Muscle of leg (tissue), 16 donors: ENCODE results near the gene RMND1. TPM values are rescaled to one million over a fixed set of nuclear protein-coding genes. Genes with fewer than 3 reads are reported as not detected.

Experiments
- DNase-seq: peaks from one replicate; pipeline ENCODE4 v3.0.0; 2013
- H3K27ac ChIP-seq: one replicate; pipeline ENCODE4 v1.5.1; 2013; ENCODE audit warnings: mild to moderate bottlenecking, low read length, control low read depth
- H3K27me3 ChIP-seq: one replicate; pipeline ENCODE4 v1.6.1; 2013; ENCODE audit warnings: low read length; ENCODE audit not compliant: control insufficient read depth, insufficient read depth
- H3K36me3 ChIP-seq: one replicate; pipeline ENCODE4 v1.6.1; 2013; ENCODE audit warnings: low read length; ENCODE audit not compliant: control insufficient read depth, insufficient read depth
- H3K4me1 ChIP-seq: one replicate; pipeline ENCODE4 v1.6.1; 2013; ENCODE audit warnings: low read length; ENCODE audit not compliant: control insufficient read depth, insufficient read depth
- H3K4me3 ChIP-seq: one replicate; pipeline ENCODE4 v1.5.1; 2013; ENCODE audit warnings: low read length, control low read depth
- H3K9me3 ChIP-seq: replicated peaks from 2 replicates; pipeline ENCODE4 v1.6.1; 2013; ENCODE audit warnings: low read depth, low read length; ENCODE audit not compliant: control insufficient read depth
- WGBS: methylation state at CpG from one replicate; pipeline ENCODE4 v1.1.5; 2013; ENCODE audit warnings: missing lambda C conversion rate; ENCODE audit not compliant: insufficient coverage; 5-methylcytosine and 5-hydroxymethylcytosine counted together
- long read RNA-seq, 11 donors: transcript quantifications; one replicate each; lab custom pipeline, GENCODE V29; 2026
- polyA plus RNA-seq, 8 donors: library from polyadenylated mRNA; unstranded; fragments of 120-200 nt; gene quantifications; one replicate each; pipeline versions ENCODE4 v1.2.1 to v1.2.3, GENCODE V29; 2013; ENCODE audit warnings: inconsistent platforms in 1 of 8, low replicate concordance in 1 of 8; ENCODE audit not compliant: insufficient read length in 8 of 8, insufficient read depth in 1 of 8
- total RNA-seq: library from RNA; stranded (reverse); fragments of 120-200 nt; gene quantifications from one replicate; pipeline ENCODE4 v1.2.4, GENCODE V29; 2013

The RMND1 gene
- 24.0 TPM for total RNA-seq
- polyA plus RNA-seq = 10 to 100 TPM; 16.2 to 23.5 (median 19.3) TPM
- long read RNA-seq, donor 1, partial matches to known transcripts = 0 of 6 reads
- long read RNA-seq, donor 1, other reads (novel, unspliced or antisense) = 0 of 6 reads
- long read RNA-seq, donor 2, partial matches to known transcripts = 0 of 2 reads
- long read RNA-seq, donor 2, other reads (novel, unspliced or antisense) = 0 of 2 reads
- long read RNA-seq, donor 3, partial matches to known transcripts = 19 of 25 reads
- long read RNA-seq, donor 3, other reads (novel, unspliced or antisense) = 0 of 25 reads
- long read RNA-seq, donor 4, partial matches to known transcripts = 0 of 5 reads
- long read RNA-seq, donor 4, other reads (novel, unspliced or antisense) = 0 of 5 reads
- long read RNA-seq, donor 5, transcript RMND1-203 (12 exons, 2,003 nt) = major isoform, 6 of 28 reads
- long read RNA-seq, donor 5, partial matches to known transcripts = 16 of 28 reads
- long read RNA-seq, donor 5, other reads (novel, unspliced or antisense) = 0 of 28 reads
- long read RNA-seq, donor 6, transcript RMND1-205 (11 exons, 1,340 nt) = major isoform, 6 of 35 reads
- long read RNA-seq, donor 6, partial matches to known transcripts = 21 of 35 reads
- long read RNA-seq, donor 6, other reads (novel, unspliced or antisense) = 0 of 35 reads
- long read RNA-seq, donor 7, partial matches to known transcripts = 15 of 19 reads
- long read RNA-seq, donor 7, other reads (novel, unspliced or antisense) = 0 of 19 reads
- long read RNA-seq, donor 8, partial matches to known transcripts = 7 of 15 reads
- long read RNA-seq, donor 8, other reads (novel, unspliced or antisense) = 0 of 15 reads
- long read RNA-seq, donor 9, partial matches to known transcripts = 0 of 6 reads
- long read RNA-seq, donor 9, other reads (novel, unspliced or antisense) = 0 of 6 reads
- long read RNA-seq, donor 10, transcript RMND1-203 (12 exons, 2,003 nt) = major isoform, 6 of 21 reads
- long read RNA-seq, donor 10, partial matches to known transcripts = 12 of 21 reads
- long read RNA-seq, donor 10, other reads (novel, unspliced or antisense) = 0 of 21 reads
- long read RNA-seq, donor 11, partial matches to known transcripts = 78 of 84 reads
- long read RNA-seq, donor 11, other reads (novel, unspliced or antisense) = 0 of 84 reads

GRCh38 chr6:151451950-151452749 lies at the start of gene RMND1:
RMND1 (minus strand) TSS chr6:151452126; CDS start chr6:151445811, 6,315 bp downstream.
- Histone ChIP-seq H3K27ac (peak within 1 kb of the TSS; percentile 98), H3K4me1 (no peaks in the 10 kb centered on the region), H3K36me3 (peaks cover 5% of the 10 kb centered on the region), H3K9me3 (no peaks in the 10 kb centered on the region), H3K4me3 (peak within 1 kb of the TSS; percentile 90), H3K27me3 (no peaks in the 10 kb centered on the region)
- under 1% methylated on average over 71 of the region's 74 CpGs for WGBS
- peak; percentile 100 for DNase-seq

- WGBS = no CpG with 5 or more reads among the region's 5 CpGs
- H3K27ac ChIP-seq = no peak overlapping the region
- H3K4me1 ChIP-seq = peaks cover 3% of the 10 kb centered on the region
- peaks cover 7% of the 10 kb centered on the region for H3K27me3 ChIP-seq
- DNase-seq = no peak
- H3K9me3 ChIP-seq = no peaks in the 10 kb centered on the region
- no peaks in the 10 kb centered on the region for H3K36me3 ChIP-seq
- H3K4me3 ChIP-seq = no peak overlapping the region
These were observed 47.6 kb upstream of the RMND1 start for GRCh38 chr6:151499551-151499950.

- peak overlapping the region; percentile 3 for H3K27ac ChIP-seq
- DNase-seq = peak; percentile 28
These were observed 46.4 kb upstream of the RMND1 start for GRCh38 chr6:151498327-151498726.

GRCh38 chr6:151497905-151498304 lies 46.0 kb upstream of the RMND1 start:
- DNase-seq = peak; percentile 22
- H3K9me3 ChIP-seq = no peaks in the 10 kb centered on the region
- no peaks in the 10 kb centered on the region for H3K36me3 ChIP-seq
- no peak overlapping the region for H3K4me3 ChIP-seq
- H3K4me1 ChIP-seq = peaks cover 12% of the 10 kb centered on the region
- peak overlapping the region; percentile 20 for H3K27ac ChIP-seq
- H3K27me3 ChIP-seq = peaks cover 17% of the 10 kb centered on the region

More at GRCh38 chr6:151498327-151498726, 46.4 kb upstream of the RMND1 start:
- WGBS = no CpG with 5 or more reads among the region's 1 CpG
- Histone ChIP-seq H3K9me3 (no peaks in the 10 kb centered on the region), H3K4me3 (no peak overlapping the region), H3K4me1 (peaks cover 12% of the 10 kb centered on the region), H3K27me3 (peaks cover 17% of the 10 kb centered on the region), H3K36me3 (no peaks in the 10 kb centered on the region)

- 54% methylated on average over 3 of the region's 9 CpGs for WGBS
- no peak for DNase-seq
- peaks cover 12% of the 10 kb centered on the region for H3K4me1 ChIP-seq
- peaks cover 20% of the 10 kb centered on the region for H3K27me3 ChIP-seq
- H3K27ac ChIP-seq = no peak overlapping the region
- H3K36me3 ChIP-seq = no peaks in the 10 kb centered on the region
- no peaks in the 10 kb centered on the region for H3K9me3 ChIP-seq
- H3K4me3 ChIP-seq = no peak overlapping the region
These were observed 43.5 kb upstream of the RMND1 start for GRCh38 chr6:151495380-151495779.

- Histone ChIP-seq H3K9me3 (no peaks in the 10 kb centered on the region), H3K36me3 (no peaks in the 10 kb centered on the region), H3K27me3 (peaks cover 20% of the 10 kb centered on the region), H3K4me3 (peak overlapping the region; percentile 65), H3K27ac (no peak overlapping the region), H3K4me1 (peaks cover 12% of the 10 kb centered on the region)
- WGBS = no CpG with 5 or more reads among the region's 4 CpGs
- DNase-seq = no peak
These were observed 43.0 kb upstream of the RMND1 start for GRCh38 chr6:151494936-151495320.

- Histone ChIP-seq H3K27ac (peak overlapping the region; percentile 69), H3K36me3 (no peaks in the 10 kb centered on the region), H3K4me3 (peak overlapping the region; percentile 65), H3K4me1 (peaks cover 12% of the 10 kb centered on the region), H3K27me3 (peaks cover 23% of the 10 kb centered on the region), H3K9me3 (no peaks in the 10 kb centered on the region)
- DNase-seq = peak; percentile 67
- under 1% methylated on average over 33 of the region's 43 CpGs for WGBS
These were observed 42.5 kb upstream of the RMND1 start for GRCh38 chr6:151494235-151494935.

GRCh38 chr6:151493804-151494234 lies 41.9 kb upstream of the RMND1 start, which contains the start of gene CCDC170:
CCDC170 (plus strand) TSS chr6:151494017; CDS start chr6:151494129, 112 bp downstream.
- Histone ChIP-seq H3K27me3 (peaks cover 23% of the 10 kb centered on the region), H3K27ac (peak within 1 kb of the TSS; percentile 69), H3K4me3 (peak within 1 kb of the TSS; percentile 65), H3K4me1 (peaks cover 12% of the 10 kb centered on the region), H3K36me3 (no peaks in the 10 kb centered on the region), H3K9me3 (no peaks in the 10 kb centered on the region)
- DNase-seq = peak; percentile 62
- WGBS = under 1% methylated on average over 58 of the region's 58 CpGs
